ENCODE data around the gene PSMB8. TPM values are rescaled to one million over a fixed set of nuclear protein-coding genes. Genes with fewer than 3 reads are reported as not detected.

The PSMB8 gene
- total RNA-seq, 1 experiment from 2014 or later, result 291 TPM

- in situ Hi-C loops (cut with HindIII; ENCODE audit: low pct_unique_long_range_greater_than_20kb, low sequenced_read_pairs), result no loop called here
- DNase-seq (ENCODE audit: low read depth), result no peak
Measured at GRCh38 chr6:32860674-32861073, 16.8 kb upstream of the PSMB8 start.

- DNase-seq (ENCODE audit: low read depth), result no peak
- in situ Hi-C loops (cut with HindIII; ENCODE audit: low pct_unique_long_range_greater_than_20kb, low sequenced_read_pairs), result no loop called here
Measured at GRCh38 chr6:32858194-32858593, 14.3 kb upstream of the PSMB8 start.

GRCh38 chr6:32857156-32857891, 13.5 kb upstream of the PSMB8 start:
- in situ Hi-C loops (cut with HindIII; ENCODE audit: low pct_unique_long_range_greater_than_20kb, low sequenced_read_pairs), result no loop called here

GRCh38 chr6:32855467-32856174, 11.8 kb upstream of the PSMB8 start:
- in situ Hi-C loops (cut with HindIII; ENCODE audit: low pct_unique_long_range_greater_than_20kb, low sequenced_read_pairs), result no loop called here
- DNase-seq (ENCODE audit: low read depth), result no peak

More at GRCh38 chr6:32857156-32857891, 13.5 kb upstream of the PSMB8 start:
- DNase-seq (ENCODE audit: low read depth), result no peak

GRCh38 chr6:32854376-32855178, 10.7 kb upstream of the PSMB8 start:
- DNase-seq (ENCODE audit: low read depth), result no peak
- in situ Hi-C loops (cut with HindIII; ENCODE audit: low pct_unique_long_range_greater_than_20kb, low sequenced_read_pairs), result no loop called here

- peak; percentile 97 for DNase-seq (ENCODE audit: low read depth)
- in situ Hi-C loops (cut with HindIII; ENCODE audit: low pct_unique_long_range_greater_than_20kb, low sequenced_read_pairs), result no loop called here
Measured at GRCh38 chr6:32853541-32854375, 9.9 kb upstream of the PSMB8 start, which contains the start of the genes PSMB9 and TAP1. Gene PSMB9, plus strand, starts transcription at chr6:32854192. Its CDS starts 38 bp downstream, at chr6:32854230. Gene TAP1, minus strand, starts transcription at chr6:32853704. Its CDS starts 68 bp downstream, at chr6:32853636.

GRCh38 chr6:32852844-32853540, 9.1 kb upstream of the PSMB8 start:
- DNase-seq (ENCODE audit: low read depth), result no peak

GRCh38 chr6:32852018-32852843, 8.4 kb upstream of the PSMB8 start:
- no peak for DNase-seq (ENCODE audit: low read depth)
- in situ Hi-C loops (cut with HindIII; ENCODE audit: low pct_unique_long_range_greater_than_20kb, low sequenced_read_pairs), result no loop called here

More at GRCh38 chr6:32852844-32853540, 9.1 kb upstream of the PSMB8 start:
- in situ Hi-C loops (cut with HindIII; ENCODE audit: low pct_unique_long_range_greater_than_20kb, low sequenced_read_pairs), result no loop called here

- DNase-seq (ENCODE audit: low read depth), result no peak
- in situ Hi-C loops (cut with HindIII; ENCODE audit: low pct_unique_long_range_greater_than_20kb, low sequenced_read_pairs), result no loop called here
Measured at GRCh38 chr6:32851025-32851424, 7.2 kb upstream of the PSMB8 start.

GRCh38 chr6:32849126-32849525, 5.3 kb upstream of the PSMB8 start:
- in situ Hi-C loops (cut with HindIII; ENCODE audit: low pct_unique_long_range_greater_than_20kb, low sequenced_read_pairs), result no loop called here

GRCh38 chr6:32847795-32848194, 3.9 kb upstream of the PSMB8 start:
- in situ Hi-C loops (cut with HindIII; ENCODE audit: low pct_unique_long_range_greater_than_20kb, low sequenced_read_pairs), result no loop called here

More at GRCh38 chr6:32849126-32849525, 5.3 kb upstream of the PSMB8 start:
- DNase-seq (ENCODE audit: low read depth), result no peak

GRCh38 chr6:32847004-32847403, 3.2 kb upstream of the PSMB8 start:
- no peak for DNase-seq (ENCODE audit: low read depth)
- in situ Hi-C loops (cut with HindIII; ENCODE audit: low pct_unique_long_range_greater_than_20kb, low sequenced_read_pairs), result no loop called here

More at GRCh38 chr6:32847795-32848194, 3.9 kb upstream of the PSMB8 start:
- no peak for DNase-seq (ENCODE audit: low read depth)

- DNase-seq (ENCODE audit: low read depth), result no peak
- in situ Hi-C loops (cut with HindIII; ENCODE audit: low pct_unique_long_range_greater_than_20kb, low sequenced_read_pairs), result no loop called here
Measured at GRCh38 chr6:32845384-32845884, 1.6 kb upstream of the PSMB8 start.

- DNase-seq (ENCODE audit: low read depth), result no peak
- in situ Hi-C loops (cut with HindIII; ENCODE audit: low pct_unique_long_range_greater_than_20kb, low sequenced_read_pairs), result no loop called here
Measured at GRCh38 chr6:32844839-32845383, 1.1 kb upstream of the PSMB8 start.

GRCh38 chr6:32843331-32843978, 392 bp downstream of the PSMB8 start:
- in situ Hi-C loops (cut with HindIII; ENCODE audit: low pct_unique_long_range_greater_than_20kb, low sequenced_read_pairs), result no loop called here
- peak; percentile 32 for DNase-seq (ENCODE audit: low read depth)

- no peak for DNase-seq (ENCODE audit: low read depth)
- in situ Hi-C loops (cut with HindIII; ENCODE audit: low pct_unique_long_range_greater_than_20kb, low sequenced_read_pairs), result no loop called here
Measured at GRCh38 chr6:32842690-32843089, 1.2 kb downstream of the PSMB8 start.

Data from Caki2 (cell line).